Activated CD8-positive, alpha-beta T cell treated with anti-CD3 and anti-CD28 coated beads, Interleukin-2, amount 10 ng/mL, durations not matched to agents 7 days and 5 days (primary cell): Measurements from ENCODE around the gene PTPRC. TPM values are rescaled to one million over a fixed set of nuclear protein-coding genes. Genes with fewer than 3 reads are reported as not detected.
A peak's percentile ranks its signal among the peaks of the same experiment; 100 is the strongest.
"Not testable (repeated sequence)": the region's sequence is repeated elsewhere in the genome, so short reads cannot be mapped to it uniquely, and the experiment has no call there.

Source experiments
- ATAC-seq: fragments of 150-1000 bp; cut with Tn5 transposase; one replicate; pipeline ENCODE4 v1.10.0; 2021; ENCODE audit warnings: moderate library complexity
- CTCF ChIA-PET: fragments of 350-600 bp; sonication (Branson Sonifier 250); formaldehyde crosslinking; loops from one replicate; lab custom pipeline; 2021; ENCODE audit warnings: antibody characterized with exemption; lab: Charles Lee
- POLR2A ChIA-PET: fragments of 350-600 bp; sonication (Branson Sonifier 250); formaldehyde crosslinking; loops from one replicate; lab custom pipeline; 2021; ENCODE audit warnings: antibody characterized with exemption; lab: Charles Lee
- DNase-seq: peaks from one replicate; pipeline ENCODE4 v3.0.0-alpha.2; 2020
- H3K27ac Mint-ChIP-seq: one replicate; pipeline ENCODE4 v1.8.0; 2021; ENCODE audit warnings: mild to moderate bottlenecking, mixed read lengths
- H3K27me3 Mint-ChIP-seq: one replicate; pipeline ENCODE4 v1.8.0; 2021; ENCODE audit warnings: low read depth, mixed read lengths
- H3K36me3 Mint-ChIP-seq: one replicate; pipeline ENCODE4 v1.8.0; 2021; ENCODE audit warnings: low read depth, mixed read lengths
- H3K4me1 Mint-ChIP-seq: one replicate; pipeline ENCODE4 v1.8.0; 2021; ENCODE audit warnings: low read depth, mixed read lengths
- H3K4me3 Mint-ChIP-seq: one replicate; pipeline ENCODE4 v1.8.0; 2021; ENCODE audit warnings: mild to moderate bottlenecking, mixed read lengths
- H3K9me3 Mint-ChIP-seq: one replicate; pipeline ENCODE4 v1.8.0; 2022; ENCODE audit warnings: mixed read lengths; ENCODE audit not compliant: insufficient read depth
- total RNA-seq, 2 experiments: library from RNA; stranded (reverse); gene quantifications; one replicate each; pipeline ENCODE4 v1.2.3, GENCODE V29; 2021

Gene PTPRC
- total RNA-seq, result 100 to 1,000 TPM; 604 to 619 TPM

- ATAC-seq (peak; percentile 62), DNase-seq (peak; percentile 65)
- peaks cover 48% of the 10 kb centered on the region for H3K4me1 Mint-ChIP-seq
- peak within 1 kb of the TSS; percentile 83 for H3K4me3 Mint-ChIP-seq
- ChIA-PET CTCF (interaction anchor here (0.6 to 10.6 kb wide), 6 partner anchors 17 to 119 kb away, joined by 3 to 169 read pairs (median 4); no protein-coding TSS in a partner anchor), POLR2A (interaction anchor here (0.6 to 8.2 kb wide), 16 partner anchors 8 to 297 kb away, joined by 3 to 215 read pairs (median 5); no protein-coding TSS in a partner anchor)
- no peaks in the 10 kb centered on the region for H3K9me3 Mint-ChIP-seq
- no peaks in the 10 kb centered on the region for H3K27me3 Mint-ChIP-seq
- H3K27ac Mint-ChIP-seq, result peak within 1 kb of the TSS; percentile 97
- peaks cover 56% of the 10 kb centered on the region for H3K36me3 Mint-ChIP-seq
Measured at GRCh38 chr1:198638894-198639635, at the start of gene PTPRC. Gene PTPRC, plus strand, starts transcription at chr1:198639040. Its CDS starts 229 bp downstream, at chr1:198639269.

GRCh38 chr1:198590454-198590853 is 48.4 kb upstream of the PTPRC start:
- H3K27ac Mint-ChIP-seq, result no peak overlapping the region
- H3K4me1 Mint-ChIP-seq, result peaks cover 7% of the 10 kb centered on the region

GRCh38 chr1:198595765-198596164 is 43.1 kb upstream of the PTPRC start:
- no peak overlapping the region for H3K4me3 Mint-ChIP-seq
- peaks cover 32% of the 10 kb centered on the region for H3K9me3 Mint-ChIP-seq
- H3K27me3 Mint-ChIP-seq, result no peaks in the 10 kb centered on the region
- peaks cover 52% of the 10 kb centered on the region for H3K36me3 Mint-ChIP-seq
- ChIA-PET CTCF (interaction anchor here (0.8 to 1.9 kb wide), 3 partner anchors 8 to 27 kb away, joined by 4 to 8 read pairs (median 7); no protein-coding TSS in a partner anchor), POLR2A (interaction anchor here (0.6 kb wide), 1 partner anchor 99 kb away, joined by 3 read pairs; no protein-coding TSS in a partner anchor)
- ATAC-seq (no peak), DNase-seq (no peak)
- no peak overlapping the region for H3K27ac Mint-ChIP-seq
- H3K4me1 Mint-ChIP-seq, result peaks cover 45% of the 10 kb centered on the region

More at GRCh38 chr1:198590454-198590853, 48.4 kb upstream of the PTPRC start:
- Mint-ChIP-seq H3K36me3 (peaks cover 41% of the 10 kb centered on the region), H3K4me3 (no peak overlapping the region), H3K27me3 (no peaks in the 10 kb centered on the region), H3K9me3 (peaks cover 50% of the 10 kb centered on the region)
- ATAC-seq (no peak), DNase-seq (no peak)
- CTCF ChIA-PET, result interaction anchor here (1.4 to 1.8 kb wide), 3 partner anchors 9 to 18 kb away, joined by 3 to 5 read pairs (median 4); no protein-coding TSS in a partner anchor
- POLR2A ChIA-PET, result no interaction called here

- Mint-ChIP-seq H3K9me3 (peaks cover 33% of the 10 kb centered on the region), H3K27me3 (no peaks in the 10 kb centered on the region), H3K27ac (peak overlapping the region; percentile 73), H3K4me3 (peak overlapping the region; percentile 8), H3K36me3 (peaks cover 64% of the 10 kb centered on the region), H3K4me1 (peaks cover 66% of the 10 kb centered on the region)
- ATAC-seq, result no peak
- no peak for DNase-seq
- CTCF ChIA-PET, result interaction anchor here (1.1 to 4.2 kb wide), 5 partner anchors 11 to 79 kb away, joined by 3 to 19 read pairs (median 4); no protein-coding TSS in a partner anchor
- POLR2A ChIA-PET, result interaction anchor here (0.5 to 1.9 kb wide), 5 partner anchors 9 to 226 kb away, joined by 3 to 7 read pairs (median 5); no protein-coding TSS in a partner anchor
Measured at GRCh38 chr1:198597690-198598430, 41.0 kb upstream of the PTPRC start.

- Mint-ChIP-seq H3K27ac (peak overlapping the region; percentile 73), H3K27me3 (no peaks in the 10 kb centered on the region), H3K4me3 (no peak overlapping the region), H3K4me1 (peaks cover 68% of the 10 kb centered on the region), H3K9me3 (peaks cover 34% of the 10 kb centered on the region), H3K36me3 (peaks cover 65% of the 10 kb centered on the region)
- peak; percentile 57 for ATAC-seq
- POLR2A ChIA-PET, result interaction anchor here (0.5 to 1.9 kb wide), 7 partner anchors 12 to 227 kb away, joined by 3 to 7 read pairs (median 4); no protein-coding TSS in a partner anchor
- CTCF ChIA-PET, result interaction anchor here (0.7 to 4.2 kb wide), 6 partner anchors 11 to 80 kb away, joined by 3 to 19 read pairs (median 4); no protein-coding TSS in a partner anchor
- DNase-seq, result no peak
Measured at GRCh38 chr1:198598796-198599321, 40.0 kb upstream of the PTPRC start.

GRCh38 chr1:198599749-198600148 is 39.1 kb upstream of the PTPRC start:
- Mint-ChIP-seq H3K4me1 (peaks cover 75% of the 10 kb centered on the region), H3K9me3 (peaks cover 29% of the 10 kb centered on the region), H3K27ac (no peak overlapping the region), H3K4me3 (no peak overlapping the region), H3K36me3 (peaks cover 58% of the 10 kb centered on the region), H3K27me3 (no peaks in the 10 kb centered on the region)
- ChIA-PET POLR2A (no interaction called here), CTCF (interaction anchor here (4.2 kb wide), 1 partner anchor 10 kb away, joined by 19 read pairs; no protein-coding TSS in a partner anchor)
- DNase-seq (no peak), ATAC-seq (no peak)

- DNase-seq (no peak), ATAC-seq (no peak)
- Mint-ChIP-seq H3K36me3 (peaks cover 53% of the 10 kb centered on the region), H3K9me3 (peaks cover 26% of the 10 kb centered on the region), H3K4me3 (no peak overlapping the region), H3K27me3 (no peaks in the 10 kb centered on the region), H3K27ac (no peak overlapping the region), H3K4me1 (peaks cover 72% of the 10 kb centered on the region)
- CTCF ChIA-PET, result interaction anchor here (4.2 kb wide), 1 partner anchor 9 kb away, joined by 19 read pairs; no protein-coding TSS in a partner anchor
- POLR2A ChIA-PET, result no interaction called here
Measured at GRCh38 chr1:198600906-198601305, 37.9 kb upstream of the PTPRC start.

- H3K36me3 Mint-ChIP-seq, result peaks cover 51% of the 10 kb centered on the region
- H3K27me3 Mint-ChIP-seq, H3K27ac Mint-ChIP-seq, DNase-seq, ATAC-seq, H3K4me3 Mint-ChIP-seq, POLR2A ChIA-PET: not testable (repeated sequence)
- CTCF ChIA-PET, result interaction anchor here (4.2 kb wide), 1 partner anchor 9 kb away, joined by 19 read pairs; no protein-coding TSS in a partner anchor
- H3K9me3 Mint-ChIP-seq, result peaks cover 26% of the 10 kb centered on the region
- H3K4me1 Mint-ChIP-seq, result peaks cover 76% of the 10 kb centered on the region
Measured at GRCh38 chr1:198601310-198601709, 37.5 kb upstream of the PTPRC start.

GRCh38 chr1:198601936-198602889 is 36.6 kb upstream of the PTPRC start:
- H3K36me3 Mint-ChIP-seq, result peaks cover 47% of the 10 kb centered on the region
- H3K4me1 Mint-ChIP-seq, result peaks cover 78% of the 10 kb centered on the region
- H3K27me3 Mint-ChIP-seq, result no peaks in the 10 kb centered on the region
- no peak overlapping the region for H3K4me3 Mint-ChIP-seq
- peaks cover 26% of the 10 kb centered on the region for H3K9me3 Mint-ChIP-seq
- DNase-seq (no peak), ATAC-seq (no peak)
- POLR2A ChIA-PET, result no interaction called here
- CTCF ChIA-PET, result interaction anchor here (1.3 to 2.5 kb wide), 2 partner anchors 7 to 9 kb away, joined by 5 to 7 read pairs; no protein-coding TSS in a partner anchor
- H3K27ac Mint-ChIP-seq, result peak overlapping the region; percentile 27

- Mint-ChIP-seq H3K27me3 (no peaks in the 10 kb centered on the region), H3K36me3 (peaks cover 32% of the 10 kb centered on the region), H3K27ac (no peak overlapping the region), H3K9me3 (peaks cover 17% of the 10 kb centered on the region), H3K4me1 (peaks cover 62% of the 10 kb centered on the region), H3K4me3 (no peak overlapping the region)
- ChIA-PET POLR2A (interaction anchor here (1.5 kb wide), 1 partner anchor 9 kb away, joined by 4 read pairs; no protein-coding TSS in a partner anchor), CTCF (interaction anchor here (1.4 to 2.5 kb wide), 2 partner anchors 10 to 82 kb away, joined by 4 to 7 read pairs; no protein-coding TSS in a partner anchor)
- no peak for ATAC-seq
- no peak for DNase-seq
Measured at GRCh38 chr1:198604975-198605374, 33.9 kb upstream of the PTPRC start.
